Uterus (tissue), 4 donors: Measurements from ENCODE around the gene CAMK1D. TPM values are rescaled to one million over a fixed set of nuclear protein-coding genes. Genes with fewer than 3 reads are reported as not detected.

Experiments
- DNase-seq, 2 donors: peaks; one replicate each; pipeline ENCODE4 v3.0.0-alpha.2; 2019 to 2020
- H3K27ac ChIP-seq, 2 donors: fragments of 200-600 bp; sonication (generic); 1 replicate in 1 of 2; 2 replicates in 1 of 2; pipeline ENCODE4 v1.5.1; 2016 to 2018
- H3K27me3 ChIP-seq, 2 donors: fragments of 200-600 bp; sonication (generic); one replicate each; pipeline ENCODE4 v1.5.1; 2018 to 2019; ENCODE audit warnings: control low read depth in 1 of 2
- H3K36me3 ChIP-seq, 2 donors: fragments of 200-600 bp; sonication (generic); one replicate each; pipeline ENCODE4 v1.5.1; 2019; ENCODE audit warnings: control low read depth in 1 of 2
- H3K4me1 ChIP-seq, 2 donors: fragments of 200-600 bp; sonication (generic); one replicate each; pipeline ENCODE4 v1.5.1; 2018 to 2019; ENCODE audit warnings: control low read depth in 1 of 2
- H3K4me3 ChIP-seq, 2 donors: fragments of 200-600 bp; sonication (generic); 1 replicate in 1 of 2; 2 replicates in 1 of 2; pipeline ENCODE4 v1.5.1; 2018 to 2019; ENCODE audit warnings: mild to moderate bottlenecking in 1 of 2
- H3K9me3 ChIP-seq, 2 donors: fragments of 200-600 bp; sonication (generic); one replicate each; pipeline ENCODE4 v1.5.1; 2019; ENCODE audit warnings: control low read depth in 1 of 2
- POLR2A ChIP-seq, 2 donors: fragments of 450-650 bp; IDR thresholded peaks; one replicate each; pipeline ENCODE4 v1.6.1; 2016; ENCODE audit warnings: antibody characterized with exemption in 2 of 2, mild to moderate bottlenecking in 1 of 2, moderate library complexity in 1 of 2
- intact Hi-C: fragments of 100-400 bp; cut with DNase I; formaldehyde crosslinking; loops from one replicate; pipeline ENCODE4 v1.15.1; 2023; ENCODE audit warnings: low total_unique reads
- total RNA-seq, 4 donors: library from RNA; depleted of rRNA in 3 of 4; stranded (reverse); fragments of >200 nt in 3 of 4; gene quantifications; one replicate each; pipeline versions ENCODE4 v1.1.0 to v1.2.4, GENCODE V29; 2014 to 2023
- TF ChIP-seq, protein P1 (sequence below), 4 experiments: fragments of 200-600 bp in 2 of 4; fragments of 450-650 bp in 2 of 4; sonication (generic) in 2 of 4; IDR thresholded peaks; one replicate each; pipeline ENCODE4 v1.5.1; 2016 to 2019; ENCODE audit warnings: antibody characterized with exemption in 4 of 4, mild to moderate bottlenecking in 2 of 4, moderate library complexity in 1 of 4
- donor health status: DM: yes; HTN: yes; CAD: no.

CAMK1D gene
- total RNA-seq, 4 donors from 2014 or later: 3.5 to 48.4 (median 10.8) TPM

DNA sequence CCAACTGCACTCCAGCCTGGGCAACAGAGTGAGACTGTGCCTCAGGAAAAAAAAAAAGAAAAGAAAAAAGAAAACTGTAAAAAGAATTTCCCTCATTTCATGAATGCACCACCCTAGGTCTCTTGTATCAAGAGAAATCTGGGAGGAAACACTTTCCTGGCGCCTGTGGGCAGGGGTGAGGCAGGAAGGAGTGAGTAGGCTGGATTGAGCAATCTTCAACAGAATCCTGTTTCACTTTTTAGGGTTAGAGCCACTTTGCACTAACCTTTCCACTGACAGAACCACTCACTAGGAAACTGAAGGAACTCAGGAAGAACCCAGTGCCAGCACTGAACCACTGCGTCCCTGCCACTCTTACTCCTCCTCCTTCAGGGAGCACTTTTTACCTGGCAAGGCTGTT is 370.0 kb downstream of the CAMK1D start:
- Histone ChIP-seq H3K27ac (no peak overlapping the region), H3K4me1 (no peaks in the 10 kb centered on the region), H3K9me3 (no peaks in the 10 kb centered on the region), H3K4me3 (no peak overlapping the region), H3K36me3 (no peaks in the 10 kb centered on the region), H3K27me3 (no peaks in the 10 kb centered on the region)
- intact Hi-C loops: no loop called here
- DNase-seq: peak in 1 of 2 donors; percentile 36
- TF ChIP-seq POLR2A (IDR thresholded peaks at IDR 0.05): no peak
- TF ChIP-seq, protein P1, sequence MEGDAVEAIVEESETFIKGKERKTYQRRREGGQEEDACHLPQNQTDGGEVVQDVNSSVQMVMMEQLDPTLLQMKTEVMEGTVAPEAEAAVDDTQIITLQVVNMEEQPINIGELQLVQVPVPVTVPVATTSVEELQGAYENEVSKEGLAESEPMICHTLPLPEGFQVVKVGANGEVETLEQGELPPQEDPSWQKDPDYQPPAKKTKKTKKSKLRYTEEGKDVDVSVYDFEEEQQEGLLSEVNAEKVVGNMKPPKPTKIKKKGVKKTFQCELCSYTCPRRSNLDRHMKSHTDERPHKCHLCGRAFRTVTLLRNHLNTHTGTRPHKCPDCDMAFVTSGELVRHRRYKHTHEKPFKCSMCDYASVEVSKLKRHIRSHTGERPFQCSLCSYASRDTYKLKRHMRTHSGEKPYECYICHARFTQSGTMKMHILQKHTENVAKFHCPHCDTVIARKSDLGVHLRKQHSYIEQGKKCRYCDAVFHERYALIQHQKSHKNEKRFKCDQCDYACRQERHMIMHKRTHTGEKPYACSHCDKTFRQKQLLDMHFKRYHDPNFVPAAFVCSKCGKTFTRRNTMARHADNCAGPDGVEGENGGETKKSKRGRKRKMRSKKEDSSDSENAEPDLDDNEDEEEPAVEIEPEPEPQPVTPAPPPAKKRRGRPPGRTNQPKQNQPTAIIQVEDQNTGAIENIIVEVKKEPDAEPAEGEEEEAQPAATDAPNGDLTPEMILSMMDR (IDR thresholded peaks at IDR 0.05): no peak

DNA sequence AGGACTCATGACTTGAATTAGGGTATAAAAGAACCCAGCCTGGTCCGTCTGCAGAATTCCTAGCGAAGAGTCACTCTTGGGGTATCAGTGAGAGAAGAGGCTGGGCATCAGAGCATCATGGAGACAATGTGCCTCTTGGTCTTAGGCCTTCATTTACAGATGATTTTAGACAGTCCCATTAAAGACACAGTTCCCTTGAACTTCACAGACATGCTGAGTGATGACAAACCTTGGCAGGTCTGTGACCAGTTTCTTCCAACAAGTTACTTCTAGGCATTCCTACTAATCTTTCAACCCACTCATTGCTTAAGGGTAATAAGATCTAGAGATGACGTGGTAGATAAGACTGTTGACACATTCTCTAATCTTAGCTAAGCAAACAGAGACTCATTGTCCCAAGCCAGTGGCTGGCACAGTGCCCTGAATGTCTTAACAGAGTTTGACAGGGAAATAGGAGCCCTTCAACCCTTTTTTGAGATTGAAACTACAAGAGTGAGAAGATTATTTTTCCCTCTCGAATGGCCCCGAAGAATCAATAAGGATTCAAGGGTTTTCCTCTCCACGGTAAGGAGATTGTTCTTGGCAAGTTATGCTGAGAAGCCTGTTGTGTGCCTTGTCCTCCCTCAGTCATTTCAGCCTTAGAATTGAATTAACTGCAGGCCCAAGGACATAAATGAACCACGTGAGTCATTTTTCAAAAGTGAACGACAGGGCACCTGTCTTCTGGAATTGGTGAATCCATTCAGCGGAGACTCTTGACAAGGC is 371.1 kb downstream of the CAMK1D start:
- TF ChIP-seq, protein P1 (IDR thresholded peaks at IDR 0.05): no peak
- no peak for TF ChIP-seq POLR2A (IDR thresholded peaks at IDR 0.05)
- Histone ChIP-seq H3K27me3 (no peaks in the 10 kb centered on the region), H3K4me3 (no peak overlapping the region), H3K4me1 (no peaks in the 10 kb centered on the region), H3K9me3 (no peaks in the 10 kb centered on the region), H3K36me3 (no peaks in the 10 kb centered on the region), H3K27ac (no peak overlapping the region)
- peak; percentile 43 to 61 for DNase-seq
- intact Hi-C loops: no loop called here

DNA sequence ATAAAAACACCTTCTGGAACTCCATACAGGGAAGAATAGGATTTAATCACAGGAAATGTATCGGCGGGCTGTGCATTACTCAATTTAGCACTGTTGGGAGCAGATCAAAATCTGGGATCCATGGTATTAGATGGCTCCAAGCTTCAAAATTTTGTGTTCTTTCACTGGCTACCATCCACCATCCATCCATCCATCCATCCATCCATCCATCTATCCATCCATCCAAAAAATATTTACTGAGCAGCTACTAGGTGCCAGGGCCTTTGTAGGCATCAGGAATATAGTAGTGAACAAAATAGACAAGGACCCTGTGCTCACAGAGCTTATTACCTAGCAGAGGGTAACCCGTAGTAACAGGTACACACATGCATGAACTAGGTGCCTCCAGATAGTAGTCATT is 372.0 kb downstream of the CAMK1D start:
- DNase-seq: no peak
- intact Hi-C loops: no loop called here

DNA sequence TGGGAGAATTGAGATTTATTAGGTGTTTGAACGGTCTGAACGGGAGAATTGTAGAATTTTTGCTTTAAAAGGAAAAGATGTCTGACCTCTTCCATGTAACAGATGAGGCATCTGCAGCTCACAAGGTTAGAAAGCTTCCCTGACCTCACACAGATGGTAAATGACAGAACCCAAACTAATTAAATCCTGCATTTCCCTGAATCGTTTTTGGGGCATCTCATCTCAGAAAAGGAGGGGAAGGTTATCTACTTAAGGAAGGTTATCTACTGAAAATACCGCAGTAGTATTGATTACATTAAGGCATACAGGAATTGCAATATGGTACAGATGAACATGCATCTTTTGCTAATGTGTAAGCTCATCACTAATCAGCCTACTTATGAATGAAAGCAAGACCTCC is 373.9 kb downstream of the CAMK1D start:
- intact Hi-C loops: no loop called here

More for the DNA sequence above, 372.0 kb downstream of the CAMK1D start:
- no peak overlapping the region for H3K27ac ChIP-seq
- H3K9me3 ChIP-seq: no peaks in the 10 kb centered on the region
- no peaks in the 10 kb centered on the region for H3K27me3 ChIP-seq
- no peak overlapping the region for H3K4me3 ChIP-seq
- H3K4me1 ChIP-seq: no peaks in the 10 kb centered on the region
- no peaks in the 10 kb centered on the region for H3K36me3 ChIP-seq
- TF ChIP-seq, protein P1 (IDR thresholded peaks at IDR 0.05): no peak
- TF ChIP-seq POLR2A (IDR thresholded peaks at IDR 0.05): no peak

More for the DNA sequence above, 373.9 kb downstream of the CAMK1D start:
- TF ChIP-seq, protein P1 (IDR thresholded peaks at IDR 0.05): no peak
- no peak for TF ChIP-seq POLR2A (IDR thresholded peaks at IDR 0.05)
- H3K27ac ChIP-seq: no peak overlapping the region
- H3K36me3 ChIP-seq: no peaks in the 10 kb centered on the region
- no peaks in the 10 kb centered on the region for H3K4me1 ChIP-seq
- no peaks in the 10 kb centered on the region for H3K9me3 ChIP-seq
- no peaks in the 10 kb centered on the region for H3K27me3 ChIP-seq
- no peak overlapping the region for H3K4me3 ChIP-seq
- DNase-seq: no peak
